ENCODE measurements around the gene SEL1L.

SEL1L gene

GRCh38 chr14:81523616-81524015, 10.0 kb downstream of the SEL1L start:
- Histone ChIP-seq H3K27me3 (ENCODE audit: insufficient read depth, low read length) (no peaks in the 10 kb centered on the region), H3F3A (ENCODE audit: insufficient read depth, low read length) (no peaks in the 10 kb centered on the region), H3K79me2 (ENCODE audit: insufficient read depth, low read length) (no peaks in the 10 kb centered on the region), H3K9ac (ENCODE audit: low read length) (no peak overlapping the region), H3K4me3 (ENCODE audit: low read depth, low read length, poor library complexity, severe bottlenecking) (no peak overlapping the region), H3K4me2 (ENCODE audit: low read length) (no peak overlapping the region), H3K9me2 (ENCODE audit: low read depth, low read length) (no peaks in the 10 kb centered on the region), H3K36me3 (ENCODE audit: insufficient read depth, low read length) (peaks cover 66% of the 10 kb centered on the region), H3K27ac (ENCODE audit: low read depth, low read length, poor library complexity, severe bottlenecking) (no peak overlapping the region), H4K20me1 (ENCODE audit: insufficient read depth, low read length) (no peaks in the 10 kb centered on the region), H3K9me3 (ENCODE audit: low read length) (no peaks in the 10 kb centered on the region), H3K4me1 (ENCODE audit: insufficient read depth, low read length, severe bottlenecking) (peaks cover 4% of the 10 kb centered on the region), H2AFZ (ENCODE audit: low read length) (no peak overlapping the region)
- TF ChIP-seq, protein P1, sequence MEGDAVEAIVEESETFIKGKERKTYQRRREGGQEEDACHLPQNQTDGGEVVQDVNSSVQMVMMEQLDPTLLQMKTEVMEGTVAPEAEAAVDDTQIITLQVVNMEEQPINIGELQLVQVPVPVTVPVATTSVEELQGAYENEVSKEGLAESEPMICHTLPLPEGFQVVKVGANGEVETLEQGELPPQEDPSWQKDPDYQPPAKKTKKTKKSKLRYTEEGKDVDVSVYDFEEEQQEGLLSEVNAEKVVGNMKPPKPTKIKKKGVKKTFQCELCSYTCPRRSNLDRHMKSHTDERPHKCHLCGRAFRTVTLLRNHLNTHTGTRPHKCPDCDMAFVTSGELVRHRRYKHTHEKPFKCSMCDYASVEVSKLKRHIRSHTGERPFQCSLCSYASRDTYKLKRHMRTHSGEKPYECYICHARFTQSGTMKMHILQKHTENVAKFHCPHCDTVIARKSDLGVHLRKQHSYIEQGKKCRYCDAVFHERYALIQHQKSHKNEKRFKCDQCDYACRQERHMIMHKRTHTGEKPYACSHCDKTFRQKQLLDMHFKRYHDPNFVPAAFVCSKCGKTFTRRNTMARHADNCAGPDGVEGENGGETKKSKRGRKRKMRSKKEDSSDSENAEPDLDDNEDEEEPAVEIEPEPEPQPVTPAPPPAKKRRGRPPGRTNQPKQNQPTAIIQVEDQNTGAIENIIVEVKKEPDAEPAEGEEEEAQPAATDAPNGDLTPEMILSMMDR (IDR thresholded peaks at IDR 0.05; ENCODE audit: low read length), result no peak
- no peak for TF ChIP-seq EZH2 (IDR thresholded peaks at IDR 0.05; ENCODE audit: borderline replicate concordance, low read length)

DNA sequence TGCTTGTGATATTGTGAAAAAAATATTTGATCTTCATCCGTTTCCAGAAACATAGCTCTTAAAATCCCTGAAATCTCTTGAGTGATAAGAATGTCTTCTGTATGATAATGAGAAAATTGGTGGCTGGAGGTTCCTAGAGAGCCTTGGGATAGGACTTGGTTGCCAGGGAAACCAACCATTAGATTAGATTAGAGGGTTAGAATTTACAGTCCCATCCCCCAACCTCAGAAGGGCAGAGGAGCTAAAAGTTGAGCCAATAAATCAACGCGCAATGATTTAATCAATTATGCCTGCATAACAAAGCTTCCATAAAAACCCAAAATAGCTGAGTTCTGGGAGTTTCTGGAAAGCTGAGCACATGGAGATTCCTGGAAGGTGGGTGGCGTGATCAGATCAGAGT, 10.6 kb downstream of the SEL1L start:
- H3K4me1 ChIP-seq (ENCODE audit: insufficient read depth, low read length, severe bottlenecking), result peaks cover 4% of the 10 kb centered on the region
- H3K9me2 ChIP-seq (ENCODE audit: low read depth, low read length), result no peaks in the 10 kb centered on the region
- H3K27me3 ChIP-seq (ENCODE audit: insufficient read depth, low read length), result no peaks in the 10 kb centered on the region
- H3K9me3 ChIP-seq (ENCODE audit: low read length), result no peaks in the 10 kb centered on the region
- H3K4me3 ChIP-seq (ENCODE audit: low read depth, low read length, poor library complexity, severe bottlenecking), result no peak overlapping the region
- peaks cover 68% of the 10 kb centered on the region for H3K36me3 ChIP-seq (ENCODE audit: insufficient read depth, low read length)
- no peaks in the 10 kb centered on the region for H3F3A ChIP-seq (ENCODE audit: insufficient read depth, low read length)
- no peaks in the 10 kb centered on the region for H3K79me2 ChIP-seq (ENCODE audit: insufficient read depth, low read length)
- H3K27ac ChIP-seq (ENCODE audit: low read depth, low read length, poor library complexity, severe bottlenecking), result no peak overlapping the region
- no peak overlapping the region for H3K9ac ChIP-seq (ENCODE audit: low read length)
- H4K20me1 ChIP-seq (ENCODE audit: insufficient read depth, low read length), result no peaks in the 10 kb centered on the region
- H3K4me2 ChIP-seq (ENCODE audit: low read length), result no peak overlapping the region
- TF ChIP-seq, protein P1 (IDR thresholded peaks at IDR 0.05; ENCODE audit: low read length), result no peak
- no peak for TF ChIP-seq EZH2 (IDR thresholded peaks at IDR 0.05; ENCODE audit: borderline replicate concordance, low read length)
- no peak overlapping the region for H2AFZ ChIP-seq (ENCODE audit: low read length)

DNA sequence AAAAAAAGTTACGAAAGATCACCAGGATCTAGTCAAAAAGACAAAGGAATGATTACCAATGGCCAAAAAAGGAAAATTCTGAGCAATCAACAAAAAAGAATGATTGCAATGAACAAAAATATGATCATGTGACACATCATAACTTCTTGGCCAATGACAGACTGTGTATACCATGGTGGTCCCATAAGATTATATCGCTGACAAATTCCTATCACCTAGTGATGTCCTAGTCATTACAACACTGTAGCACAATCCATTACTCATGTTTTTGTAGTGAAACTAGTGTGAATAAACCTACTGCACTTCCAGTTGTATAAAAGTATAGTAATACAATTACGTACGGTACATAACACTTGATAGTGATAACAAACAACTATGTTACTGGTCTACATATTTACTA, 12.3 kb downstream of the SEL1L start:
- H3F3A ChIP-seq (ENCODE audit: insufficient read depth, low read length), result no peaks in the 10 kb centered on the region
- H4K20me1 ChIP-seq (ENCODE audit: insufficient read depth, low read length), result no peaks in the 10 kb centered on the region
- no peaks in the 10 kb centered on the region for H3K79me2 ChIP-seq (ENCODE audit: insufficient read depth, low read length)
- H3K4me3 ChIP-seq (ENCODE audit: low read depth, low read length, poor library complexity, severe bottlenecking), result no peak overlapping the region
- H3K9ac ChIP-seq (ENCODE audit: low read length), result no peak overlapping the region
- no peak overlapping the region for H3K27ac ChIP-seq (ENCODE audit: low read depth, low read length, poor library complexity, severe bottlenecking)
- H3K9me3 ChIP-seq (ENCODE audit: low read length), result no peaks in the 10 kb centered on the region
- H2AFZ ChIP-seq (ENCODE audit: low read length), result no peak overlapping the region
- no peak overlapping the region for H3K4me2 ChIP-seq (ENCODE audit: low read length)
- H3K27me3 ChIP-seq (ENCODE audit: insufficient read depth, low read length), result no peaks in the 10 kb centered on the region
- H3K4me1 ChIP-seq (ENCODE audit: insufficient read depth, low read length, severe bottlenecking), result peaks cover 4% of the 10 kb centered on the region
- no peaks in the 10 kb centered on the region for H3K9me2 ChIP-seq (ENCODE audit: low read depth, low read length)
- peaks cover 74% of the 10 kb centered on the region for H3K36me3 ChIP-seq (ENCODE audit: insufficient read depth, low read length)
- no peak for TF ChIP-seq EZH2 (IDR thresholded peaks at IDR 0.05; ENCODE audit: borderline replicate concordance, low read length)

GRCh38 chr14:81519200-81520011, 14.2 kb downstream of the SEL1L start:
- H3K9ac ChIP-seq (ENCODE audit: low read length), result no peak overlapping the region
- H3K27ac ChIP-seq (ENCODE audit: low read depth, low read length, poor library complexity, severe bottlenecking), result peak overlapping the region; percentile 15
- H3K79me2 ChIP-seq (ENCODE audit: insufficient read depth, low read length), result no peaks in the 10 kb centered on the region
- H2AFZ ChIP-seq (ENCODE audit: low read length), result no peak overlapping the region
- no peaks in the 10 kb centered on the region for H3F3A ChIP-seq (ENCODE audit: insufficient read depth, low read length)
- no peak for TF ChIP-seq EZH2 (IDR thresholded peaks at IDR 0.05; ENCODE audit: borderline replicate concordance, low read length)
- TF ChIP-seq, protein P1 (IDR thresholded peaks at IDR 0.05; ENCODE audit: low read length), result no peak
- no peaks in the 10 kb centered on the region for H3K9me3 ChIP-seq (ENCODE audit: low read length)
- H3K9me2 ChIP-seq (ENCODE audit: low read depth, low read length), result no peaks in the 10 kb centered on the region
- H3K4me3 ChIP-seq (ENCODE audit: low read depth, low read length, poor library complexity, severe bottlenecking), result no peak overlapping the region
- H3K27me3 ChIP-seq (ENCODE audit: insufficient read depth, low read length), result no peaks in the 10 kb centered on the region
- H3K36me3 ChIP-seq (ENCODE audit: insufficient read depth, low read length), result peaks cover 67% of the 10 kb centered on the region
- peaks cover 4% of the 10 kb centered on the region for H3K4me1 ChIP-seq (ENCODE audit: insufficient read depth, low read length, severe bottlenecking)
- H3K4me2 ChIP-seq (ENCODE audit: low read length), result no peak overlapping the region
- no peaks in the 10 kb centered on the region for H4K20me1 ChIP-seq (ENCODE audit: insufficient read depth, low read length)

All from OCI-LY1 (cell line).